ENCODE data around the gene ABCC11.

DNA sequence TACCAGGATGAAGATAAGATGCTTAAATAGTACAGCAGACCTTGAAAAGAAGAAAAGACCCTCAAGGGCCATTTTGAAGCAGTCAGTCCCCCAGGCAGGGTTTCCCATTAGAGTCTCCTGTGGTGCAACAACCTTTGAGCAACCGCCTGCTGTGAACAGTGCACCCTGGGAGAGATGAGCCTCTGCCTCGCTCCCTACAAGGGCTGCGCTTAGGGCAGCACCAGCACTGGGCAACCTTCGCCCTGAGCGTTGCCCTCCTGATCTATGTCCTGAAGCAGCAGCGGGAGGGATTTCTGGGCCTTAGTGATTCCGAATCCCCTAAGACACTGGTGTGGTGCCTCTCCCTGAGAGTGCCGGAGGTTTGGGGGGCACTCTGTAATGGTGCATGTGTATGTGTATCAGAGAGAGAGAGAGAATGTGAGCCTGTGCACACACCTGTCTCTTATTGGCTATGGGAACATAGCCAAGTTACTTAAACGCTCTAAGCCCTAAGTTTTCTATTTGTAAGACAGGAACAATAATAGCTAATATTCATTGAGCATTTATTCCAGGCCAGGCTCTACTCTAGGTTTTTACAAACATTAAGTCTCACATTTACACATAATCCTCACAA lies 66.4 kb downstream of the ABCC11 start:
- no peak for TF ChIP-seq POLR2A (IDR thresholded peaks at IDR 0.05)
- TF ChIP-seq, protein P1, sequence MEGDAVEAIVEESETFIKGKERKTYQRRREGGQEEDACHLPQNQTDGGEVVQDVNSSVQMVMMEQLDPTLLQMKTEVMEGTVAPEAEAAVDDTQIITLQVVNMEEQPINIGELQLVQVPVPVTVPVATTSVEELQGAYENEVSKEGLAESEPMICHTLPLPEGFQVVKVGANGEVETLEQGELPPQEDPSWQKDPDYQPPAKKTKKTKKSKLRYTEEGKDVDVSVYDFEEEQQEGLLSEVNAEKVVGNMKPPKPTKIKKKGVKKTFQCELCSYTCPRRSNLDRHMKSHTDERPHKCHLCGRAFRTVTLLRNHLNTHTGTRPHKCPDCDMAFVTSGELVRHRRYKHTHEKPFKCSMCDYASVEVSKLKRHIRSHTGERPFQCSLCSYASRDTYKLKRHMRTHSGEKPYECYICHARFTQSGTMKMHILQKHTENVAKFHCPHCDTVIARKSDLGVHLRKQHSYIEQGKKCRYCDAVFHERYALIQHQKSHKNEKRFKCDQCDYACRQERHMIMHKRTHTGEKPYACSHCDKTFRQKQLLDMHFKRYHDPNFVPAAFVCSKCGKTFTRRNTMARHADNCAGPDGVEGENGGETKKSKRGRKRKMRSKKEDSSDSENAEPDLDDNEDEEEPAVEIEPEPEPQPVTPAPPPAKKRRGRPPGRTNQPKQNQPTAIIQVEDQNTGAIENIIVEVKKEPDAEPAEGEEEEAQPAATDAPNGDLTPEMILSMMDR (IDR thresholded peaks at IDR 0.05): no peak

All from lower leg skin (tissue), 3 donors.